Upper lobe of right lung (tissue), 1 donor: ENCODE data around the gene NME3. TPM values are rescaled to one million over a fixed set of nuclear protein-coding genes. Genes with fewer than 3 reads are reported as not detected.

Source experiments
- ATAC-seq: fragments of 200-7000 bp; cut with Tn5 transposase; one replicate; pipeline ENCODE4 v1.9.1; 2020; ENCODE audit warnings: mild to moderate bottlenecking, moderate library complexity
- DNase-seq: peaks from one replicate; pipeline ENCODE4 v3.0.0-alpha.2; 2020
- H3K27ac ChIP-seq: fragments of 200-600 bp; one replicate; pipeline ENCODE4 v1.8.0; 2022
- H3K27me3 ChIP-seq: fragments of 200-600 bp; one replicate; pipeline ENCODE4 v1.8.0; 2022; ENCODE audit warnings: mild to moderate bottlenecking
- H3K36me3 ChIP-seq: fragments of 200-600 bp; one replicate; pipeline ENCODE4 v1.8.0; 2022
- H3K4me1 ChIP-seq: fragments of 200-600 bp; one replicate; pipeline ENCODE4 v1.8.0; 2022
- H3K4me3 ChIP-seq: fragments of 200-600 bp; one replicate; pipeline ENCODE4 v1.8.0; 2022; ENCODE audit warnings: mild to moderate bottlenecking
- H3K9me3 ChIP-seq: fragments of 200-600 bp; one replicate; pipeline ENCODE4 v1.8.0; 2022
- intact Hi-C: fragments of 100-400 bp; cut with DNase I; formaldehyde crosslinking; loops from one replicate; pipeline ENCODE4 v1.11.0; 2022
- total RNA-seq: library from RNA; stranded (reverse); fragmentation: NEBNext Ultra II Directional; extraction: Animal tissue kit (Norgen Biotek cat#: 25700); gene quantifications from one replicate; pipeline ENCODE4 v1.2.1, GENCODE V29; 2021
- TF ChIP-seq, protein P1 (sequence below): fragments of 200-600 bp; IDR thresholded peaks from one replicate; pipeline ENCODE4 v1.8.0; 2022; ENCODE audit warnings: antibody characterized with exemption
- donor health status: DM: no; HTN: yes; CAD: no; lungs with severe emphysema.

Gene NME3
- total RNA-seq, 1 donor from 2014 or later: 67.2 TPM

DNA sequence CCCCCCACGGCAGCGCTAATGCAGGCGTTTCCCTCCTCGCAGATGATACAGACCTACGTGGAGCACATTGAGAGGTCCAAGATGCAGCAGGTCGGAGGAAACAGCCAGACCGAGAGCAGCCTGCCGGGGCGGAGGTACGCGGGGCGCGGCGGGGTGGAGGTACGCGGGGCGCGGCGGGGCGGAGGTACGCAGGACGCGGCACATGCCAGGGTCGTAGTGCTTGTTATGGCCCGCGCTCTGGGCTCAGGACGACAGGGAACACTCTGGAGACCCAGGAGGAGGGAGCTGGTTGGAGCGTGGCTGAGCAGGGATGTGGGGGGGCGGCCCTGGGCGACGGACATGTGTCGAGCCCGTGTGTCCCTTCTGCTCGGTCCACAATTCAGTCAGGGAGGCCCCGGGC lies 41.9 kb downstream of the NME3 start:
- DNase-seq (no peak), ATAC-seq (no peak)
- Histone ChIP-seq H3K4me1 (no peaks in the 10 kb centered on the region), H3K4me3 (no peak overlapping the region), H3K36me3 (peaks cover 70% of the 10 kb centered on the region), H3K27ac (no peak overlapping the region), H3K9me3 (no peaks in the 10 kb centered on the region), H3K27me3 (no peaks in the 10 kb centered on the region)
- TF ChIP-seq, protein P1, sequence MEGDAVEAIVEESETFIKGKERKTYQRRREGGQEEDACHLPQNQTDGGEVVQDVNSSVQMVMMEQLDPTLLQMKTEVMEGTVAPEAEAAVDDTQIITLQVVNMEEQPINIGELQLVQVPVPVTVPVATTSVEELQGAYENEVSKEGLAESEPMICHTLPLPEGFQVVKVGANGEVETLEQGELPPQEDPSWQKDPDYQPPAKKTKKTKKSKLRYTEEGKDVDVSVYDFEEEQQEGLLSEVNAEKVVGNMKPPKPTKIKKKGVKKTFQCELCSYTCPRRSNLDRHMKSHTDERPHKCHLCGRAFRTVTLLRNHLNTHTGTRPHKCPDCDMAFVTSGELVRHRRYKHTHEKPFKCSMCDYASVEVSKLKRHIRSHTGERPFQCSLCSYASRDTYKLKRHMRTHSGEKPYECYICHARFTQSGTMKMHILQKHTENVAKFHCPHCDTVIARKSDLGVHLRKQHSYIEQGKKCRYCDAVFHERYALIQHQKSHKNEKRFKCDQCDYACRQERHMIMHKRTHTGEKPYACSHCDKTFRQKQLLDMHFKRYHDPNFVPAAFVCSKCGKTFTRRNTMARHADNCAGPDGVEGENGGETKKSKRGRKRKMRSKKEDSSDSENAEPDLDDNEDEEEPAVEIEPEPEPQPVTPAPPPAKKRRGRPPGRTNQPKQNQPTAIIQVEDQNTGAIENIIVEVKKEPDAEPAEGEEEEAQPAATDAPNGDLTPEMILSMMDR: no peak
- intact Hi-C loops: no loop called here

- no peak for DNase-seq
- no peaks in the 10 kb centered on the region for H3K27me3 ChIP-seq
- TF ChIP-seq, protein P1: no peak
Measured at GRCh38 chr16:1729026-1729425, 42.3 kb downstream of the NME3 start.

DNA sequence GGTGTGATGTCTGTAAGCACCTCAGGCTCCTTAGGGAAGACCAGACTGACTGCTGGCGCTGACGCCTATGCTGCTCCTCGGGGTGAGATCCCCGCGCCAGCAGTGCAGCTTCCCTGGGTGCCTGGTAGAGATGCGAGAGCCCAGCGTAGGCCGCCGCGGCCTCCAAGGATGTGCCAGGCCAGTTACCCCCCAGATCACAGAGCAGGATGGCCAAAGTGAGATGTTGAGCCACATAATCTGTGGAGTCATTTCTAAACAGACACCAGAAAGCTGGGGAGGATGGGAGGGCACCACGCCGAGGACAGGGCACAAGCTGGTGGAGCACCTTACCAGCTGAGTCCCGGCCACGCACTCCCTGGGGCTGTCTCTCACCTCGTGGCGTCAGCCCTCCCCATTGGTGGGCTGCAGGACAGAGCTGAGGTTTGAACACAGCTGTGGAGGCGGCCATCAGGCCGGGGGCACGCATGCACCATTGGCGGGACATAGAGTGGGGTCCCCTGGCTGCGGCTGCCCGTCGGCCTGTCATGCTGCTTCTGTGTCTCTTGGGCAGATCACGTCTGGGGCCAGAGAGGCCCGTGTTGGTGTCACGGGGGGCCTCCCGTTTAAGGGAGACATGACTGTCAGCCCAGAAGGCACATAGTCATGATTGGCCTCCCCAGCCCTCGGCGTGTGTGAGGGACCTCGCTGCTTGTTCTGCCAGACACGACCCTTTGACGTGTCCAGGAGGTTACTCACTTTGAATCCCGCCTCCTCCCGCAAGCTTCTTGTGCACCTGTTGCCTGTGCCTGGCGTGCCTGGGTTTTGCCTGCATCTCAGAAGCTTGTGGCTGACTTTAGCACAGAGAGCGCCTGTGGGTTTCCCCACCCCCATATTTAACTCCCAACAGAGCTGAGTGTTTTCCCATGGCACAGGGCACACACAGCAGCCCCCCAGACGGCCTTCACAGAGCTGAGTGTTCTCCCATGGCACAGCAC lies 43.4 kb downstream of the NME3 start:
- Histone ChIP-seq H3K9me3 (no peaks in the 10 kb centered on the region), H3K27me3 (no peaks in the 10 kb centered on the region), H3K4me1 (peaks cover 6% of the 10 kb centered on the region), H3K36me3 (peaks cover 55% of the 10 kb centered on the region), H3K4me3 (no peak overlapping the region), H3K27ac (no peak overlapping the region)
- ATAC-seq (no peak), DNase-seq (no peak)
- intact Hi-C loops: no loop called here
- TF ChIP-seq, protein P1: no peak

More at GRCh38 chr16:1729026-1729425, 42.3 kb downstream of the NME3 start:
- no peak for ATAC-seq
- no peaks in the 10 kb centered on the region for H3K9me3 ChIP-seq
- H3K36me3 ChIP-seq: peaks cover 65% of the 10 kb centered on the region
- no peak overlapping the region for H3K27ac ChIP-seq
- H3K4me3 ChIP-seq: no peak overlapping the region
- H3K4me1 ChIP-seq: no peaks in the 10 kb centered on the region
- intact Hi-C loops: no loop called here

DNA sequence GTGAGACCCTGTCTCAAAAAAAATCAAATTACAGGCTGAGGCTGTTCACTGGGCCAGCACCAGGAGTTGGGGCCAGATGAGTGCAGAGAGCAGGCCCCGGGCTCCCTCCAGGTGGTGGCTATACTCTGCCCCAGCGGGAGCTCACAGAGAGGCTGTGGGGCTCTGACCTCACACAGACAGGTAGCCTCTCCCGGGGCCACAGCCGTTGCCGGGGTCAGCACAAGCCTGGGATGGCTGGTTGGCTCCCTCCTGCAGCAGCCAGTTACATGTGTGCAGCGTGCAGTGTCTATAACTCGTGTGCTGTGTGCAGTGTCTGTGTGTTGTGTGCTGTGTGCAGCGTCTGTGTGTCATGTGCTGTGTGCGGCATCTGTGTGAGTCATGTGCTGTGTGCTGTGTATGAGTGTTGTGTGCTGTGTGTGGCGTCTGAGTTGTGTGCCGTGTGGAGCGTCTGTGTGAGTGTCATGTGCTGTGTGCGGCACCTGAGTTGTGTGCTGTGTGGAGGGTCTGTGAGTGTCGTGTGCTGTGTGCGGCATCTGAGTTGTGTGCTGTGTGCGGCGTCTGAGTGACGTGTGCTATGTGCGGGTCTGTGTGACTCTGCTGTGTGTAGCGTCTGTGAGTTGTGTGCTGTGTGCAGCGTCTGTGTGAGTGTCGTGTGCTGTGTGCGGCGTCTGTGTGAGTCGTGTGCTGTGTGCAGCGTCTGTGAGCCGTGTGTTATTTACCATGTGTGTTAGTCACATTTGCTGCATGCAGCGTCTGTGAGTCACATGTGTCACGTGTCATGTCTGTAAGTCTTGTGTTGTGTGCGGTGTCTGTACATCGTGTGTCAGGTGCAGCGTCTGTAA lies 44.5 kb downstream of the NME3 start:
- DNase-seq: no peak
- Histone ChIP-seq H3K4me1 (peaks cover 15% of the 10 kb centered on the region), H3K9me3 (no peaks in the 10 kb centered on the region), H3K4me3 (no peak overlapping the region), H3K27me3 (no peaks in the 10 kb centered on the region), H3K27ac (no peak overlapping the region), H3K36me3 (peaks cover 44% of the 10 kb centered on the region)
- ATAC-seq: no peak
- TF ChIP-seq, protein P1: no peak
- intact Hi-C loops: no loop called here

- intact Hi-C loops: no loop called here
- H3K36me3 ChIP-seq: peaks cover 27% of the 10 kb centered on the region
- H3K27me3 ChIP-seq: no peaks in the 10 kb centered on the region
- ATAC-seq: no peak
- H3K27ac ChIP-seq: no peak overlapping the region
- no peak overlapping the region for H3K4me3 ChIP-seq
- TF ChIP-seq, protein P1: no peak
- no peak for DNase-seq
- H3K4me1 ChIP-seq: peaks cover 26% of the 10 kb centered on the region
- no peaks in the 10 kb centered on the region for H3K9me3 ChIP-seq
Measured at GRCh38 chr16:1724491-1724890, 46.9 kb downstream of the NME3 start.
